OCI-LY7 (cell line): ENCODE data around the gene OR2G2. TPM values are rescaled to one million over a fixed set of nuclear protein-coding genes. Genes with fewer than 3 reads are reported as not detected.

Experiments
- BruUV-seq: library from RNA; stranded (reverse); fragments of 400-500 nt; replicated peaks from 2 replicates; lab custom pipeline; 2021; lab: Mats Ljungman, UMichigan
- CTCF ChIA-PET: fragments of 300-600 bp; sonication (Branson Sonifier 250); formaldehyde crosslinking; loops from one replicate; lab custom pipeline; 2022; ENCODE audit warnings: antibody characterized with exemption; ENCODE audit not compliant: unreplicated experiment; lab: Charles Lee
- POLR2A ChIA-PET: fragments of 300-600 bp; sonication (Branson Sonifier 250); formaldehyde crosslinking; loops from one replicate; lab custom pipeline; 2022; ENCODE audit warnings: antibody characterized with exemption; lab: Charles Lee
- DNase-seq: peaks from one replicate; pipeline ENCODE4 v3.0.0-alpha.2; 2015; ENCODE audit warnings: low spot score
- H2AFZ ChIP-seq: fragments of 200-600 bp; sonication (generic), shearing (Covaris generic); 2 replicates; pipeline ENCODE4 v1.6.1; 2014; ENCODE audit warnings: mild to moderate bottlenecking, antibody characterized with exemption, low read length, moderate library complexity
- H3K27ac ChIP-seq: fragments of 200-600 bp; sonication (generic); 2 replicates; pipeline ENCODE4 v1.5.1; 2014; ENCODE audit warnings: mixed run types, low read depth, mild to moderate bottlenecking, moderate library complexity, low read length, inconsistent platforms; ENCODE audit not compliant: poor library complexity, severe bottlenecking
- H3K36me3 ChIP-seq: fragments of 200-600 bp; sonication (generic); 2 replicates; pipeline ENCODE4 v1.6.1; 2014; ENCODE audit warnings: mild to moderate bottlenecking, antibody characterized with exemption, low read length, moderate library complexity, mixed read lengths; ENCODE audit not compliant: insufficient read depth
- H3K4me1 ChIP-seq: fragments of 200-600 bp; sonication (generic); 2 replicates; pipeline ENCODE4 v1.5.1; 2014; ENCODE audit warnings: mild to moderate bottlenecking, low read length; ENCODE audit not compliant: insufficient read depth, poor library complexity, severe bottlenecking
- H3K4me2 ChIP-seq: fragments of 200-600 bp; sonication (generic); 2 replicates; pipeline ENCODE4 v1.6.1; 2014; ENCODE audit warnings: mild to moderate bottlenecking, low read length
- H3K4me3 ChIP-seq: fragments of 200-600 bp; sonication (generic); 2 replicates; pipeline ENCODE4 v1.5.1; 2014; ENCODE audit warnings: mild to moderate bottlenecking, low read depth, low read length; ENCODE audit not compliant: poor library complexity, severe bottlenecking
- H3K79me2 ChIP-seq: fragments of 200-600 bp; sonication (generic); 2 replicates; pipeline ENCODE4 v1.6.1; 2016; ENCODE audit warnings: low read depth, mild to moderate bottlenecking, low read length, moderate library complexity, mixed read lengths; ENCODE audit not compliant: insufficient read depth
- H3K9me2 ChIP-seq: fragments of 200-600 bp; sonication (generic); 2 replicates; pipeline ENCODE4 v1.6.1; 2016; ENCODE audit warnings: mild to moderate bottlenecking, low read length, mixed read lengths; ENCODE audit not compliant: insufficient read depth
- H3K9me3 ChIP-seq: fragments of 200-600 bp; sonication (generic); 2 replicates; pipeline ENCODE4 v1.6.1; 2014; ENCODE audit warnings: mild to moderate bottlenecking, mixed run types, low read length, mixed read lengths
- H4K20me1 ChIP-seq: fragments of 200-600 bp; sonication (generic); 2 replicates; pipeline ENCODE4 v1.6.1; 2014; ENCODE audit warnings: mild to moderate bottlenecking, antibody characterized with exemption, low read length, moderate library complexity, mixed read lengths; ENCODE audit not compliant: insufficient read depth
- CTCF ChIP-seq: fragments of 200-600 bp; sonication (generic); conservative IDR thresholded peaks from 2 replicates; pipeline ENCODE4 v1.5.1; 2014; ENCODE audit warnings: mild to moderate bottlenecking, antibody characterized with exemption, low read length, moderate library complexity, mixed read lengths
- EZH2phosphoT487 ChIP-seq: fragments of 200-600 bp; sonication (generic); IDR thresholded peaks from 2 replicates; pipeline ENCODE4 v1.6.1; 2018; ENCODE audit warnings: low read depth, borderline replicate concordance, mild to moderate bottlenecking, mixed run types, antibody characterized with exemption, low read length, moderate library complexity, mixed read lengths
- intact Hi-C: fragments of 100-400 bp; cut with micrococcal nuclease; formaldehyde crosslinking; loops from one replicate; pipeline ENCODE4 v1.10.0; 2022; ENCODE audit not compliant: unreplicated experiment
- total RNA-seq, 2 experiments: library from RNA; depleted of rRNA in 1 of 2; stranded (reverse); fragments of >200 nt in 1 of 2; shearing (Covaris generic) in 1 of 2; gene quantifications; 2 replicates each; pipeline ENCODE4 v1.2.3, GENCODE V29; 2014 to 2022

Gene OR2G2
- total RNA-seq, 2 experiments from 2014 or later, result not detected

- ChIA-PET CTCF (no interaction called here), POLR2A (no interaction called here)
- no peaks in the 10 kb centered on the region for H3K9me2 ChIP-seq
- intact Hi-C loops, result no loop called here
- no peak overlapping the region for H3K27ac ChIP-seq
- no TSS peak for BruUV-seq
- H4K20me1 ChIP-seq, result no peaks in the 10 kb centered on the region
- H2AFZ ChIP-seq, result no peak overlapping the region
- TF ChIP-seq CTCF, result no peak
- TF ChIP-seq EZH2phosphoT487, result no peak
- DNase-seq, result no peak
- no peak overlapping the region for H3K4me2 ChIP-seq
- H3K4me1 ChIP-seq, result no peaks in the 10 kb centered on the region
- H3K9me3 ChIP-seq, result no peaks in the 10 kb centered on the region
- H3K36me3 ChIP-seq, result no peaks in the 10 kb centered on the region
- H3K4me3 ChIP-seq, result no peak overlapping the region
- no peaks in the 10 kb centered on the region for H3K79me2 ChIP-seq
Observed at GRCh38 chr1:247613405-247613804, 25.2 kb downstream of the OR2G2 start.

GRCh38 chr1:247614625-247615024 lies 26.5 kb downstream of the OR2G2 start:
- intact Hi-C loops, result no loop called here

More at GRCh38 chr1:247614625-247615024, 26.5 kb downstream of the OR2G2 start:
- ChIA-PET POLR2A (no interaction called here), CTCF (no interaction called here)
- H3K79me2 ChIP-seq, result no peaks in the 10 kb centered on the region
- no peak overlapping the region for H3K4me3 ChIP-seq
- H3K36me3 ChIP-seq, result no peaks in the 10 kb centered on the region
- no peaks in the 10 kb centered on the region for H4K20me1 ChIP-seq
- H3K4me2 ChIP-seq, result no peak overlapping the region
- no TSS peak for BruUV-seq
- no peak overlapping the region for H3K27ac ChIP-seq
- no peaks in the 10 kb centered on the region for H3K9me2 ChIP-seq
- H2AFZ ChIP-seq, result no peak overlapping the region
- no peak for DNase-seq
- H3K9me3 ChIP-seq, result no peaks in the 10 kb centered on the region
- TF ChIP-seq EZH2phosphoT487 (no peak), CTCF (no peak)
- H3K4me1 ChIP-seq, result no peaks in the 10 kb centered on the region
